ENCODE results near the gene RAB18.

GRCh38 chr10:27564398-27564797 lies 60.3 kb downstream of the RAB18 start:
- TF ChIP-seq REST (IDR thresholded peaks at IDR 0.05; ENCODE audit: low read depth) (no peak), MAX (IDR thresholded peaks at IDR 0.05) (no peak), ZBTB7A (IDR thresholded peaks at IDR 0.05; ENCODE audit: low read depth) (no peak), TCF12 (IDR thresholded peaks at IDR 0.05; ENCODE audit: low read depth) (no peak), TAF1 (IDR thresholded peaks at IDR 0.05; ENCODE audit: low read depth) (no peak), YY1 (IDR thresholded peaks at IDR 0.05; ENCODE audit: low read depth) (no peak), RAD21 (IDR thresholded peaks at IDR 0.05; ENCODE audit: low read depth) (no peak), CREB1 (IDR thresholded peaks at IDR 0.05; ENCODE audit: low read depth) (no peak)
